K562 (cell line): ENCODE data around the gene FAM50B. TPM values are rescaled to one million over a fixed set of nuclear protein-coding genes. Genes with fewer than 3 reads are reported as not detected.

Source experiments
- ELF1 ChIP-seq: fragments of 200-800 bp; sonication (Bioruptor generic); IDR thresholded peaks from 2 replicates; pipeline ENCODE4 v1.6.1; 2016; ENCODE audit warnings: missing genetic modification characterization, missing compliant biosample characterization
- EZH2 ChIP-seq: IDR thresholded peaks from 2 replicates; pipeline ENCODE4 v1.6.1; 2012; ENCODE audit warnings: low read depth, mild to moderate bottlenecking, inconsistent platforms, low read length, borderline replicate concordance
- FOXP1 ChIP-seq: sonication (generic); formaldehyde crosslinking; IDR thresholded peaks from 2 replicates; pipeline ENCODE4 v1.8.0; 2022; ENCODE audit warnings: mild to moderate bottlenecking, missing genetic modification reagents
- NEUROD1 ChIP-seq: fragments of 150-350 bp; IDR thresholded peaks from 2 replicates; pipeline ENCODE4 v1.6.1; 2014; ENCODE audit warnings: borderline replicate concordance, low read length, low read depth; ENCODE audit not compliant: partially characterized antibody
- RHOXF2B ChIP-seq: fragments of 250-450 bp; sonication (Bioruptor Pico); conservative IDR thresholded peaks from 2 replicates; pipeline ENCODE4 v1.5.1; 2021
- TEAD4 ChIP-seq, 2 experiments: sonication (generic) in 1 of 2; formaldehyde crosslinking in 1 of 2; IDR thresholded peaks; 2 replicates each; pipeline versions ENCODE4 v1.6.1 to v1.8.0; 2012 to 2022; ENCODE audit warnings: borderline replicate concordance in 1 of 2, inconsistent platforms in 1 of 2, low read length in 1 of 2, mild to moderate bottlenecking in 1 of 2, missing genetic modification reagents in 1 of 2
- polyA plus RNA-seq, 8 experiments: library from polyadenylated mRNA; depleted of rRNA in 4 of 8; stranded (reverse) in 5 of 8; unstranded in 3 of 8; fragments of >200 nt; fragmentation: Nextera tagmentation in 2 of 8; fragmentation: Illumina TruSeq in 1 of 8; extraction: Ambion mirVana in 2 of 8; extraction: Trizol in 1 of 8; gene quantifications; 2 replicates each; pipeline versions ENCODE4 v1.2.1 to v1.2.3, GENCODE V29; 2011 to 2014; ENCODE audit warnings: inconsistent platforms in 1 of 8, missing spikeins in 1 of 8
- total RNA-seq, 7 experiments: library from RNA; depleted of rRNA in 6 of 7; stranded (reverse); fragments of >200 nt in 6 of 7; fragmentation: Illumina TruSeq in 2 of 7; extraction: Trizol in 2 of 7; gene quantifications; 2 replicates each; pipeline versions ENCODE4 v1.2.1 to v1.2.3, GENCODE V29; 2011 to 2021; ENCODE audit warnings: low replicate concordance in 1 of 7
- TF ChIP-seq, protein P1 (sequence below): fragments of 450-650 bp; IDR thresholded peaks from 2 replicates; pipeline ENCODE4 v1.7.1; 2018; ENCODE audit warnings: mild to moderate bottlenecking, low read depth; ENCODE audit not compliant: partially characterized antibody

FAM50B gene
- total and polyA plus RNA-seq, 9 of the 15 experiments (the other 6 are each of a cell fraction or from before 2014, with no cell fraction given) = 0.09 to 0.16 (median 0.13) TPM; not detected in 6

DNA sequence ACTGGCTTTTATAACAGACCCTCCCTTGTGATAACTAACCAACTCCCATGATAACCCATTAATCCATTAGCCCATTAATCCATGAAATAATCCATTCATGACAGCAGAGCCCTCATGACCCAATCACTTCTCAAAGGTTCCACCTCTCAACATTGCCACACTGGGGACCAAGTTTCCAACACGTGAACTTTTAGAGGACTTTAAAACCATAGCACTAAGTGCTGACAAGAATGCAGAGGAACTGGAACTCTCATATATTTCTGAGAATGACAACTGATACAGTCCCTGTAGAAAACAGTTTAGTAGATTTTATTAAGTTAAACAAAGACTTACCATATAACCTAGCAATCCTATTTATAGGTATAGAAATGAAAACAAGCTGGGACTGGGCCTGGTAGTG, 11.4 kb upstream of the FAM50B start (continued):
- TF ChIP-seq, protein P1, sequence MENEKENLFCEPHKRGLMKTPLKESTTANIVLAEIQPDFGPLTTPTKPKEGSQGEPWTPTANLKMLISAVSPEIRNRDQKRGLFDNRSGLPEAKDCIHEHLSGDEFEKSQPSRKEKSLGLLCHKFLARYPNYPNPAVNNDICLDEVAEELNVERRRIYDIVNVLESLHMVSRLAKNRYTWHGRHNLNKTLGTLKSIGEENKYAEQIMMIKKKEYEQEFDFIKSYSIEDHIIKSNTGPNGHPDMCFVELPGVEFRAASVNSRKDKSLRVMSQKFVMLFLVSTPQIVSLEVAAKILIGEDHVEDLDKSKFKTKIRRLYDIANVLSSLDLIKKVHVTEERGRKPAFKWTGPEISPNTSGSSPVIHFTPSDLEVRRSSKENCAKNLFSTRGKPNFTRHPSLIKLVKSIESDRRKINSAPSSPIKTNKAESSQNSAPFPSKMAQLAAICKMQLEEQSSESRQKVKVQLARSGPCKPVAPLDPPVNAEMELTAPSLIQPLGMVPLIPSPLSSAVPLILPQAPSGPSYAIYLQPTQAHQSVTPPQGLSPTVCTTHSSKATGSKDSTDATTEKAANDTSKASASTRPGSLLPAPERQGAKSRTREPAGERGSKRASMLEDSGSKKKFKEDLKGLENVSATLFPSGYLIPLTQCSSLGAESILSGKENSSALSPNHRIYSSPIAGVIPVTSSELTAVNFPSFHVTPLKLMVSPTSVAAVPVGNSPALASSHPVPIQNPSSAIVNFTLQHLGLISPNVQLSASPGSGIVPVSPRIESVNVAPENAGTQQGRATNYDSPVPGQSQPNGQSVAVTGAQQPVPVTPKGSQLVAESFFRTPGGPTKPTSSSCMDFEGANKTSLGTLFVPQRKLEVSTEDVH = no peak
- no peak for TF ChIP-seq ELF1 (tag)
- no peak for TF ChIP-seq EZH2
- TF ChIP-seq NEUROD1 = no peak
- no peak for TF ChIP-seq TEAD4 (IDR thresholded peaks at IDR 0.05; ENCODE audit: low read length)
- no peak for TF ChIP-seq TEAD4 (CRISPR knock-in tag; IDR thresholded peaks at IDR 0.05; ENCODE audit: borderline replicate concordance)
- no peak for TF ChIP-seq RHOXF2B (CRISPR knock-in tag)
- TF ChIP-seq FOXP1 = no peak
